HG03457 (cell line): ENCODE data around the gene TCP10L.
"Not testable (repeated sequence)": the region's sequence is repeated elsewhere in the genome, so short reads cannot be mapped to it uniquely, and the experiment has no call there.

Source experiments
- ATAC-seq: cut with Tn5 transposase; IDR thresholded peaks from one replicate; pipeline ENCODE4 v1.9.1; 2021; ENCODE audit warnings: moderate number of reproducible peaks; ENCODE audit not compliant: unreplicated experiment

The TCP10L gene, protein sequence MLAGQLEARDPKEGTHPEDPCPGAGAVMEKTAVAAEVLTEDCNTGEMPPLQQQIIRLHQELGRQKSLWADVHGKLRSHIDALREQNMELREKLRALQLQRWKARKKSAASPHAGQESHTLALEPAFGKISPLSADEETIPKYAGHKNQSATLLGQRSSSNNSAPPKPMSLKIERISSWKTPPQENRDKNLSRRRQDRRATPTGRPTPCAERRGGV

DNA sequence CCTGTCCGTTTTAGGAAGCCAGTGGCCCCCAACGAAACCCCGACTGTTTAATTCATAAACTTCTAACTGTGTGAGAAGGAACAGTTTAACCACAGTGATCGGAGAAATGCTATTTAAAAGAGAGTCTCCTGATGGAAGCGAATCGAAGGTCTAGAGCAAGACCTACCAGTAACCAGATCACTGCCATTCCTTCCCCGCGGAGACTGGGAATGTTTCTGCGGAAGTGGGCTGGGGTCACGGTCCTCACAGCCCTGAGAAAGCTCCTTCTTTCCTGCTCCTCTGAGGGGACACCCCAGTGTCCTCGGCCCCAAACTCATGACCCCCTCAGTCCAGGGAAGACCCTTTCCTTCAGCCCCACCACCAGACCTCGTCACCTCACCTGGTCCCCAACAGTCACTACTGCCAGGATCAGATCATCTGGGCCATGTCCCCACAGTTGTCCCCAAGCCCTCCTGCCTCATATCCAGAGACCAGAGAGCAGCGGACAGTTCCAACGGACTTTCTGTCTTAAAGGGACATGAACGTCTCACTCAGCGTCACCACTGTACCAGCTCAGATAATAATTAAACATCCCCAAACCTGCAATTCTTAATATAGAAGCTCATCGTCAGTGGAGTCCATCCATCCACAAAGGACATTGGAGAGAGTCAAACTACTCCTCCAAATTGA, at the start of gene TCP10L:
Gene TCP10L (minus strand): TSS at position 482 of the 669 bp plus-strand sequence. CDS start 1,219 bp downstream, outside the sequence.
- no peak for ATAC-seq

DNA sequence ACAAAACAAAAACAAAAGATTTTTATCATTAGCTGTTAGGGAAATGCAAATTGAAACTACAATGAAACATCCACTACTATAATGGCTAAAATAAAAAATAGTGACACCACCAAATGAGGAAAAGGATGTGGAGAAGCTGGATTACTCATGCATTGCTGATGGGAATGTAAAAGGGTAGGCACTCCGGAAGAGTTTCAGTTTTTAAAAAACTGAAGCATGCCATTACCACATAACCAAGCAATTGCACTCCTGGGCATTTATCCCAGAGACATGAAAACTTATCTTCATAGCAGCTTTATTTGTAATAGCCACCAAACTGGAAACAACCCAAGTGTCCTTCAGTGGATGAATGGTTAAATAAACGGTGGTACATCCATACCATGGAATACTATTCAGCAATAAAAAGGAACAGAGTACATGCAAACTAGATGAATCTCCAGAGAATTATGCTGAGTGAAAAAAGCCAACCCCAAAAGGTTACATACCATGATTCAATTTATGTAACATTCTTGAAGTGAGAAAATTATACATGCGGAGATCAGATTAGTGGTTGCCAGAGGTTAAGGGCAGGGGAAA, 41.4 kb upstream of the TCP10L start:
- ATAC-seq: no peak

- ATAC-seq: not testable (repeated sequence)
Measured at GRCh38 chr21:32618218-32618617, 32.9 kb upstream of the TCP10L start.

- no peak for ATAC-seq
Measured at GRCh38 chr21:32613436-32614043, 28.2 kb upstream of the TCP10L start.

DNA sequence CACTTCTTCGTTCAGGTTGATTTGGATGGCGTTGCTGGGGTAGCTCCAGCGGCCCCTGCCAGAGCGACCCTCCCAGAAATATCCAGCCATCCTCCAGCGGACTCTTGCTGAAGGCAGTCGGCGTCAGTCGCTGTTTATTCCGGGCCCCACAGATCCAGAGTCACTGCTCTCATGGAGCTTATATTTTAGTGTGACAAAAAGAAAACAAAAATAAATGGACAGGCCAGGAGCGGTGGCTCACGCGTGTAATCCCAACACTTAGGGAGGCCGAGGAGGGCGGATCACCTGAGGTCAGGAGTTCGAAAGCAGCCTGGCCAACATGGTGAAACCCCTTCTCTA, 27.6 kb upstream of the TCP10L start:
- ATAC-seq: peak; percentile 4

DNA sequence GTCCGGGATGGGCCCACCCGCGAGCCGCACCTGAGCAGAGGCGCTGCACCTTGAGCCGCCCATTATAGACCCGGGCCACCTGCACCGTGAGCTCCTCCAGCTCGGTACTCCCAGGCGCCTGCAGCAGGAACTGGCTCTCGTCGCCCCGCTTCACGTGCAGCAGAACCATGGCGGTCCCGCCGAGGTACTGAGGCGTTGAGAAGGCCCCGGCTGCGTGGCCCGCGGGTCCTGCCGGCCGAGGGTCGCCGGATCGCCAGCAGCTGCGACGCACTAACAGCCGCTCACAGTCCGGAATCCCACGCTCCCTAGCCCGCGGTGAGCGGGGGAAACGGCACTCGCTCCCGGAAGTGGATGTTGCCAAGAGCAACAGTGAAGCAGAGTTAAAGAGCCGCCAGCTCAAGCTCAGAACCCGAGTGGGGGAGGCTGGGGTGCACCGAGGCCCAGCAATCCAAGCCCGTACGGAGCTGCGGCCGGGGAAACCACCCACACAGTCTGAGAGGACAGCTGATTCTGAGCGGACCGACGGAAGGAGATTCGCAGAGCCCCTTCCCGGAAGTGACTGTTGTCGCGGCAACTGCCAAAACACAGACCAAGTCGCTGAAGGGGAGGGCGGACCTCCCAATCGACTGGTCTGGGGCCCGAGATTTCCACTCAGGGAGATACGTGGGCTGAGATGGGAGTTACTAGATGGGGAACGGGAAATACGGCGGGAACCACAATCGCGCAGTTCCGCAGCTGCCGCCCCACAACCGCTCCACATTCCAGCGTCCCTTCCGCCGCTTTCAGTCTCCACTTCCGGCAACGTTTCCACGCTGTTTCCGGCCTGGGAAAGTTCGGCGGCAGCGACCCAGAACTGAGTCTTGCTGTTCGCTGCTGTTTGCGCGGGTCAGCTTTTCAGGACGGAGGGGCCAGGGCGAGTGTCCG, 27.0 kb upstream of the TCP10L start, which contains the start of gene CFAP298:
Gene CFAP298 (minus strand): TSS at position 303 of the 924 bp plus-strand sequence. CDS start 134 bp downstream, at position 169.
- ATAC-seq: peak; percentile 96

DNA sequence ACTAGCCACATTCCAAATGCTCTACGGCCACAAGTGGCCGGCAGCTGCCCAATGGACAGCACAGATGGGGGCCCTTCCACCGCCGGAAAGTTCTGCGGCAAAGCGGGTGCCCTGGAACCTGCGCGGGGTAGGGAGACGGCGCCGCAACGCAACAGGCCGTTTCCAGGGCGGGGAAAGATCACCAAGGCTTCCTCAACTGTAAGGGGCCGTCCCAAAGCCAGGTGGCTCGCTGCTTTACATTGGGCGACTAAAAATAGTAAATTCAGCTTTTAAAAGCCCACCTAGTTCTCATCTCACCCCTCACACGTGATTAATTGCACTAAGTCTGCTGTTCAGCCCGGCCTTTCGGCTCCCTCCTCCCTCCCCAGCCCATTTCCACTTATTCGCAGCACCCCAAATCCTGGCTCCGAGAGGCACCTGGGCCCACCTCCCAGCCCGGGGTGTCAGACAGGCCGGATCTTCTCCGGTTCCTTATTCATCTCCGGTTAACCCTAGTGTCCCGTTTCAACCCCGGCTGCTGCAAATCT, 26.2 kb upstream of the TCP10L start:
- ATAC-seq: no peak

DNA sequence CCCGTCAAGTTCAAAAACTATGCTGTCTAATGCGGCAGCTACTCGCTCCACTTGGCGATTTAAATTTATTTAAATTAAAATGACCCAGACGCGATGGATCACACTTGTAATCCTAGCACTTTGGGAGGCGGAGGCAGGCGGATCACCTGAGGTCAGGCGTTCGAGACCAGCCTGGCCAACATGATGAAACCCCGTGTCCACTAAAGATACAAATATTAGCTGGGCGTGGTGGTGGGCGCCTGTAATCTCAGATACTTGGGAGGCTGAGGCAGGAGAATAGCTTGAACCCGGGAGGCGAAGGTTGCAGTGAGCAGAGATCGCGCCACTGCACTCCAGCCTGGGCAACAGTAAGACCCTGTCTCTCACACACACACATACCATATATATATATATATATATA, 25.6 kb upstream of the TCP10L start:
- not testable (repeated sequence) for ATAC-seq

- ATAC-seq: no peak
Measured at GRCh38 chr21:32608851-32609250, 23.5 kb upstream of the TCP10L start.

DNA sequence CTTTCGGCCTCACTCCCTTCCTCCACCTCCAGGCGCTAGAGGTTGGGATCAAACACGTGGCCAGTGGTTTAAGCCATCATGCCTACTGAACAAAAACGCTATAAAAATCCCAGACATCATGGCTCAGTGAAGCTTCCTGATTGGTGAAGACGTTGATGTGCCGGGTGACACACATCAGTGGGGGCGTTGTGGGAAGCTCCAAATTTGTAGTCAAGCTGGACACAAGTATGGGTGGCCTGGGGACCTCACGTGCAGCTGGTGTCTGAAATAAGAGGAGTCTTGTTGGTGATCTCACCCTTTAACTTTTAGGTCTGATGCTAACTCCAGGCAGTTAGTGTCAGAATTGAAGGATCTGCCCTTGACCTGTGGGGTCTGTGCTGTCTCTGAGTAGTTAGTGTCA, 20.1 kb upstream of the TCP10L start:
- no peak for ATAC-seq

DNA sequence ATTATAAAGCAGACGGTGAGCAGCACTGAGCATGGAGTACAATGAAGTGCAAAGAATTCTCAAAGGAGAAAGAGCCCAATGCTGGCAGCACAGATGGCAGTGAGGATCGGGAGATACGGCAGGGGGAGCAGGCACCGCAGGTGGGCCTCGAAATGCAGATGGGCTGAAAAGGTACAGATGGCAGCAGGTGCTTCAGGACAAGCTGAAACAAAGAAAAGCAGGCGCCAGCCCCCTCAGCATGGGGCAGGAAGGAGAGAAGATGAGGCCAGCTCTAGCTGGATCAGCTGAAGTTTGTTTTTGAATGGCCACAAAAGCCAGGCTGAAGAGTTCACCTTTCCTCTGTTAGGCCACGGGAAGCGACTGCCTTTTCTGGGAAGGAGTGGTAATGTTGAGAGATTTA, 19.1 kb upstream of the TCP10L start:
- ATAC-seq: no peak

DNA sequence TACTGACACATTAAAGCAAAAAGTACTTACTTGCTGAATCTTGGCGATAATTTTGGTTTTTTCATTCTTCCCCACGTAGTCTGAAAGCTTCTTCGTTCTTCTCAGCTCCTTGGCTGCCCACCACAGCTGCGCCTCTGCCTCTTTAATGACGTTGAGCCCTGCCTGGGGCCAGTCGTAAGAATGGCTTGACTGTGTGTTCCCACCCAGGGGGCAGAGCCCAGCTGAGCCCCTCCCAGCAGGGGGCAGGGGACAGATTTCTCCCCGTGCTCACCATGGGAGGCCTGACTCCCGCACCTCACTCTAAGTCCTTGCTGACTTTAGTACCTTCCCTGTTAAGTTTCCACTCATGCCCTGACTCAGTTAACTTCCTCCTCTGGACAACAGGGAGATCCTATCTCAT, 17.8 kb upstream of the TCP10L start:
- ATAC-seq: no peak

DNA sequence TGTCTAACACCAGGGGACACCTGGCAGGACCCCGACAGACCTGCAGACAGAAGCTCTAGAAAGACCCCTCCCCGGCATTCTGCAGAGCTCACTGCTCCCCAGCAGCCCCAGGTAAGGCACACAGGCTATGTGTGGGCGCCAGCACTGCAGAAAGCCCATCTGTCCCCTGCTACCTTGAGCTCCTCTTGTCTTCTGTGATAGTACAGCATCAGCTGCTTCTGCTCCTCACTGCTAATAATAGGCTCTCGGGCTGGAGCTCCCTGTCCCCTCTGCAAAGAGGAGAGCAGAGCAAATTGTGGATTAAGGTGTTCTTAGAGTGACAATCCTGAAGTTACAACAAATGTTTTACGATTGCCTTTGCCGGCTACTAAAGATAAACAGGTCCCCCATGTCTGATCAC, 16.8 kb upstream of the TCP10L start:
- ATAC-seq: no peak

DNA sequence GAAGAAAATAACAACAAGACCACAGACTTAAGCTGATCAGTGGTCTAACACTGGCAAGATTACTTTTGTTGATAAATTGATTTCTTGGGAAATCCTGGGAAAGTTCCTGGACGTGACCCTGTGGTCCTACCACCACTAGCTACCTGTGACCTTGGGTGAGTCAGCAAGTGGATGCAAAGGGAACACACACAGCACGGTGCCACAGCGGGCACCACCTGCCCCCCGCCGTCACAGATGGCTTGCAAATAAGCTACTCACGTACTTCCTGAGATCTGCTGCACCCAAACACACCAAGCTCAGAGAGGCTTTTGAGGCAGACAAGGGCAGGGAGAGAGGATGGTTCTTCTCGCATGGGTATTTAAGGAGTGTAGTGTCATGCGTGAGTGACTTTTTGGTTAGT, 14.2 kb upstream of the TCP10L start:
- ATAC-seq: no peak

GRCh38 chr21:32599091-32599490, 13.8 kb upstream of the TCP10L start:
- ATAC-seq: no peak

DNA sequence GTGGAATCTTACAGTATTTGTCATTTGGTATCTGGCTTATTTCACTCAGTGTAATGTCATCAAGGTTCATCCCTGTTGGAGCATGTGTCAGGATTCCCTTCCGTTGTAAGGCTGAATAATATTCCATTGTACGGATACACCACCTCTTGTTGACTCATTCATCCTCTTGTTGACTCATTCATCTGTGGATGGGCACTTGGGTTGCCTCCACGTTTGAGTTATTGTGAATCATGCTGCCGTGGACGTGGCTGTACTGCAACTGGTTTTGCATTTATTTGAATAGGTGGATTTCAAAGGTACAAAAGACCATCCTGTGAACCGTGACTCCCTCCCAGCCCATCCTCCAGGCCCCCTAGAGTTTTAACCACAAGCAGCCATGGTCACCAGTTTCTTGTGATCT, 11.9 kb upstream of the TCP10L start:
- ATAC-seq: no peak

GRCh38 chr21:32595431-32595830, 10.1 kb upstream of the TCP10L start:
- no peak for ATAC-seq

GRCh38 chr21:32593690-32594089, 8.4 kb upstream of the TCP10L start:
- ATAC-seq: no peak

DNA sequence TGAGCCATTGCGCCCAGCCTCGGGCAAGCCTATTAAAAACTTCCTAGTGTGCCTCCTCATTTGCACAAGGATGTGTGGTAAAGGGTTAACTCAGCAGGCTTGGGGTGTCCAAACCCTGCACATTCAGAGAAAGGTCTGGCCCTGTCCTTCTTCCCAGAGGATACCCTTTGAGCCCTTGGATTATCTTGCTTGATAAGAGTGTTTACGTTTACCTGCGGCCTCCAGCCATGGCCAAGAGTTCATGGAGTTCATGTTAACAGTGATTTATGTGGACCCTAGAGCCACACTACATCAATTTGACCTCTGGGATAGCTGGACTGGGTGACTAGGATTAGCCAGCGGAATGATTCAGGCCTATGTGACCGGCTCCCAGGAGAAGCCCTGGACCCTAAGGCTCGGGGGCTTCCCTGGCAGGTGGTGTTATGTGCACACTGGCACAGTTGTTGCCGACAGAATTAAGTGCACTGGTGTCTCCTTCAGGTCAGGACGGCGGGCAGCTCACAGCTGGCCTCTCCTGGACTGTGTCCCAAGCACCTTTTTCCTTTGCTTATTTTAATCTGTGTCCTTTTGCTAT, 7.7 kb upstream of the TCP10L start:
- no peak for ATAC-seq

GRCh38 chr21:32590130-32590529, 4.8 kb upstream of the TCP10L start:
- ATAC-seq: no peak
